Measurements from ENCODE around the gene INSYN2A. TPM values are rescaled to one million over a fixed set of nuclear protein-coding genes. Genes with fewer than 3 reads are reported as not detected.

The INSYN2A gene
- total and polyA plus RNA-seq, 10 of the 15 experiments (the other 5 are each of a cell fraction or from before 2014, with no cell fraction given) = not detected

GRCh38 chr10:127161482-127161881, 34.9 kb downstream of the INSYN2A start:
- no peak overlapping the region for H3K27ac ChIP-seq (ENCODE audit: control insufficient read depth, insufficient read depth)
- WGBS (ENCODE audit: insufficient coverage, insufficient replicate concordance, low lambda C conversion rate, missing lambda C conversion rate) = 9% methylated on average over 5 of the region's 5 CpGs
- no peaks in the 10 kb centered on the region for H4K20me1 ChIP-seq (ENCODE audit: control insufficient read depth, insufficient read depth)
- TF ChIP-seq RBBP5 (conservative IDR thresholded peaks at IDR 0.05) = no peak
- TF ChIP-seq ZZZ3 (IDR thresholded peaks at IDR 0.05; ENCODE audit: control insufficient read depth, insufficient read length, low read depth) = no peak
- TF ChIP-seq SIX5 (IDR thresholded peaks at IDR 0.05; ENCODE audit: low read depth, low read length, severe bottlenecking) = no peak
- CTCF ChIA-PET = interaction anchor here (0.6 kb wide), 1 partner anchor 944 kb away, joined by 3 read pairs; no protein-coding TSS in a partner anchor
- H2AFZ ChIP-seq (ENCODE audit: control insufficient read depth, low read depth, low read length) = no peak overlapping the region
- no peaks in the 10 kb centered on the region for H3K79me2 ChIP-seq (ENCODE audit: control insufficient read depth, insufficient read depth, low read length)
- DNase-seq (ENCODE audit: low read depth, low spot score) (no peak), FAIRE-seq (no peak), ATAC-seq (no peak)
- no peak overlapping the region for H3K9ac ChIP-seq (ENCODE audit: control insufficient read depth, insufficient read depth, low read length)
- POLR2A ChIA-PET = no interaction called here
- H3K4me3 ChIP-seq = no peak overlapping the region
- BruUV-seq (replicated peaks) = no TSS peak
- SMC1A ChIA-PET (ENCODE audit: uncharacterized antibody, unreplicated experiment) = no interaction called here
- intact Hi-C loops (cut with micrococcal nuclease; ENCODE audit: unreplicated experiment) = no loop called here
- no peaks in the 10 kb centered on the region for H3K27me3 ChIP-seq (replicated peaks in 1 of 2; ENCODE audit: control insufficient read depth in 2 of 2, insufficient read depth in 2 of 2, low read length in 1 of 2)
- RAD21 ChIA-PET (ENCODE audit: unreplicated experiment) = no interaction called here
- H3K36me3 ChIP-seq (ENCODE audit: control insufficient read depth in 2 of 2, insufficient read depth in 2 of 2, low read length in 1 of 2) = no peaks in the 10 kb centered on the region
- H3K4me2 ChIP-seq (ENCODE audit: control insufficient read depth, insufficient read depth) = no peak overlapping the region
- H3K4me1 ChIP-seq (ENCODE audit: control insufficient read depth, insufficient read depth, low read length) = no peaks in the 10 kb centered on the region
- in situ Hi-C loops (cut with MboI) = no loop called here
- H3K9me3 ChIP-seq (replicated peaks; ENCODE audit: control insufficient read depth, insufficient read depth, low read length) = no peaks in the 10 kb centered on the region

DNA sequence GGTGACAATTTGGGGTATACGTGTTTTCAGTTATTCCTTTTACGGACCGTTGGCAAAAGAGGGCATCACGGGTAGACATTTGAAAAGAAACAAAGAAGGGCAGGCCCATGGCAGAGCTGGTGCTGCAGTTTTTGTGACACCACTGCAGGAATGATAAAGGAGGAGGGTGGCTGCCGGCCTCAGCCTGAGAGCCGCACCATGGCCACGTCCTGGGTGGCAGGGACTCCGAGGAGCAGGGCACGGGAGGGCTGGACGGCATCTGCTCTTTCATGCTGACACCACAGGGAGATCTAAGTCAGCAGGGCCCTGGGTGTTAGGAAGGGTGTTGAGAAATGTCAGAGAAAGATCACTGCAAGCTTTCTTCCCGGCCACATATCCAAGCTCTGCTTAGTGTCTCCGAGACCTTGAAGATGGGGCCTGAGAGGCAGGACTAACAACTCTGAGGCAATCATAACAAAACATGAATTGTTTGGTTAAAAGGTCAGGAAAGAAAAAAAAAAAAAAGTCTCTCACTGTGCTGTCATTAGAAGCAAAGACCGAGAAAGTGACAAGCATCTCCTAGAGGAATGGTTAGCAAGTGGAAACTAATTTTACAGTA, 36.6 kb downstream of the INSYN2A start:
- in situ Hi-C loops (cut with MboI) (no loop called here), intact Hi-C loops (cut with micrococcal nuclease; ENCODE audit: unreplicated experiment) (no loop called here)
- no peak for FAIRE-seq
- ChIA-PET POLR2A (no interaction called here), CTCF (no interaction called here), RAD21 (ENCODE audit: unreplicated experiment) (no interaction called here), SMC1A (ENCODE audit: uncharacterized antibody, unreplicated experiment) (interaction anchor here (1.9 kb wide), 1 partner anchor 11 kb away, joined by 5 read pairs; no protein-coding TSS in a partner anchor)
- Histone ChIP-seq H3K27me3 (replicated peaks in 1 of 2; ENCODE audit: control insufficient read depth in 2 of 2, insufficient read depth in 2 of 2, low read length in 1 of 2) (no peaks in the 10 kb centered on the region), H4K20me1 (ENCODE audit: control insufficient read depth, insufficient read depth) (no peaks in the 10 kb centered on the region), H3K4me3 (no peak overlapping the region), H3K4me2 (ENCODE audit: control insufficient read depth, insufficient read depth) (no peak overlapping the region), H2AFZ (ENCODE audit: control insufficient read depth, low read depth, low read length) (no peak overlapping the region), H3K9ac (ENCODE audit: control insufficient read depth, insufficient read depth, low read length) (no peak overlapping the region), H3K36me3 (ENCODE audit: control insufficient read depth in 2 of 2, insufficient read depth in 2 of 2, low read length in 1 of 2) (no peaks in the 10 kb centered on the region), H3K4me1 (ENCODE audit: control insufficient read depth, insufficient read depth, low read length) (no peaks in the 10 kb centered on the region), H3K27ac (ENCODE audit: control insufficient read depth, insufficient read depth) (no peak overlapping the region), H3K79me2 (ENCODE audit: control insufficient read depth, insufficient read depth, low read length) (no peaks in the 10 kb centered on the region), H3K9me3 (replicated peaks; ENCODE audit: control insufficient read depth, insufficient read depth, low read length) (no peaks in the 10 kb centered on the region)
- WGBS (ENCODE audit: insufficient coverage, insufficient replicate concordance, low lambda C conversion rate, missing lambda C conversion rate) = 36% methylated on average over 13 of the region's 13 CpGs
- DNase-seq (ENCODE audit: low read depth, low spot score) = no peak
- ATAC-seq = no peak
- BruUV-seq (replicated peaks) = no TSS peak
- no peak for TF ChIP-seq CHD1 (IDR thresholded peaks at IDR 0.05; ENCODE audit: low read depth, low read length)
- TF ChIP-seq PKNOX1 (IDR thresholded peaks at IDR 0.05) = no peak
- TF ChIP-seq ZNF207 (IDR thresholded peaks at IDR 0.05; ENCODE audit: borderline replicate concordance) = no peak
- no peak for TF ChIP-seq POLR2A (IDR thresholded peaks at IDR 0.05; ENCODE audit: low read depth, low read length)
- TF ChIP-seq ZZZ3 (IDR thresholded peaks at IDR 0.05; ENCODE audit: control insufficient read depth, insufficient read length, low read depth) = no peak
- no peak for TF ChIP-seq TAF1 (IDR thresholded peaks at IDR 0.05; ENCODE audit: borderline replicate concordance, low read depth, low read length)
- TF ChIP-seq SUZ12 (IDR thresholded peaks at IDR 0.05; ENCODE audit: unreplicated experiment) = no peak
- TF ChIP-seq SREBF1 (IDR thresholded peaks at IDR 0.05; ENCODE audit: low read length) = no peak
- no peak for TF ChIP-seq ETV6 (conservative IDR thresholded peaks at IDR 0.05 in 1 of 2, IDR thresholded peaks at IDR 0.05 in 1 of 2; ENCODE audit: borderline replicate concordance in 1 of 2, low read depth in 1 of 2)
- no peak for TF ChIP-seq SREBF2 (IDR thresholded peaks at IDR 0.05; ENCODE audit: low read length)
- TF ChIP-seq, protein P1, sequence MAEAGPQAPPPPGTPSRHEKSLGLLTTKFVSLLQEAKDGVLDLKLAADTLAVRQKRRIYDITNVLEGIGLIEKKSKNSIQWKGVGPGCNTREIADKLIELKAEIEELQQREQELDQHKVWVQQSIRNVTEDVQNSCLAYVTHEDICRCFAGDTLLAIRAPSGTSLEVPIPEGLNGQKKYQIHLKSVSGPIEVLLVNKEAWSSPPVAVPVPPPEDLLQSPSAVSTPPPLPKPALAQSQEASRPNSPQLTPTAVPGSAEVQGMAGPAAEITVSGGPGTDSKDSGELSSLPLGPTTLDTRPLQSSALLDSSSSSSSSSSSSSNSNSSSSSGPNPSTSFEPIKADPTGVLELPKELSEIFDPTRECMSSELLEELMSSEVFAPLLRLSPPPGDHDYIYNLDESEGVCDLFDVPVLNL (IDR thresholded peaks at IDR 0.05; ENCODE audit: low read depth, low read length) = no peak
- TF ChIP-seq FOXK2 (IDR thresholded peaks at IDR 0.05) = no peak

All from GM12878 (cell line).